Panc1 (cell line): ENCODE measurements around the gene ACTR3. TPM values are rescaled to one million over a fixed set of nuclear protein-coding genes. Genes with fewer than 3 reads are reported as not detected.

Experiments
- ATAC-seq: fragments of 200-7000 bp; cut with Tn5 transposase; 2 replicates; pipeline ENCODE4 v1.9.1; 2020; ENCODE audit warnings: mild to moderate bottlenecking, moderate library complexity
- BruUV-seq: library from RNA; stranded (reverse); fragments of 400-500 nt; replicated peaks from 2 replicates; lab custom pipeline; 2021; lab: Mats Ljungman, UMichigan
- CTCF ChIA-PET: fragments of 300-600 bp; sonication (Branson Sonifier 250); formaldehyde crosslinking; loops from one replicate; lab custom pipeline; 2022; ENCODE audit warnings: antibody characterized with exemption; lab: Charles Lee
- POLR2A ChIA-PET: fragments of 300-600 bp; sonication (Branson Sonifier 250); formaldehyde crosslinking; loops from one replicate; lab custom pipeline; 2022; ENCODE audit warnings: antibody characterized with exemption; lab: Charles Lee
- DNase-seq: peaks from one replicate; pipeline ENCODE4 v3.0.0-alpha.2; 2010; ENCODE audit warnings: low read depth, low spot score
- H3K27ac ChIP-seq: 2 replicates; pipeline ENCODE4 v1.5.1; 2011; ENCODE audit warnings: mild to moderate bottlenecking, low read length, inconsistent platforms
- H3K27me3 ChIP-seq: fragments of 200-500 bp; sonication (Bioruptor generic); 2 replicates; pipeline ENCODE4 v1.6.0; 2014; ENCODE audit warnings: low read length, inconsistent platforms; ENCODE audit not compliant: control insufficient read depth, insufficient read depth
- H3K36me3 ChIP-seq: fragments of 200-500 bp; sonication (Bioruptor generic); 2 replicates; pipeline ENCODE4 v1.5.1; 2014; ENCODE audit warnings: inconsistent platforms, mild to moderate bottlenecking, low read length, moderate library complexity; ENCODE audit not compliant: control insufficient read depth, insufficient read depth
- H3K4me1 ChIP-seq: 2 replicates; pipeline ENCODE4 v1.5.1; 2011; ENCODE audit warnings: inconsistent platforms, mild to moderate bottlenecking, low read length, moderate library complexity; ENCODE audit not compliant: control insufficient read depth, insufficient read depth
- H3K4me3 ChIP-seq, 2 experiments: 2 replicates each; pipeline ENCODE4 v1.5.1; 2011 to 2012; ENCODE audit warnings: low read depth in 2 of 2, low read length in 2 of 2, mild to moderate bottlenecking in 2 of 2, inconsistent platforms in 1 of 2, moderate library complexity in 1 of 2
- H3K9me3 ChIP-seq: fragments of 200-500 bp; sonication (Bioruptor generic); 2 replicates; pipeline ENCODE4 v1.5.1; 2014; ENCODE audit warnings: low read depth, mild to moderate bottlenecking, inconsistent platforms, low read length, moderate library complexity; ENCODE audit not compliant: control insufficient read depth, insufficient read depth
- CTCF ChIP-seq: fragments of 450-650 bp; IDR thresholded peaks from 2 replicates; pipeline ENCODE4 v1.5.1; 2017; ENCODE audit warnings: mild to moderate bottlenecking
- POLR2AphosphoS5 ChIP-seq: IDR thresholded peaks from 2 replicates; pipeline ENCODE4 v1.6.1; 2012; ENCODE audit warnings: mild to moderate bottlenecking, low read depth, low read length, moderate library complexity
- REST ChIP-seq, 2 experiments: IDR thresholded peaks; 2 replicates each; pipeline ENCODE4 v1.6.1; 2011 to 2012; ENCODE audit warnings: low read depth in 2 of 2, control low read depth in 1 of 2, low read length in 1 of 2, mild to moderate bottlenecking in 1 of 2, moderate library complexity in 1 of 2; ENCODE audit not compliant: insufficient read depth in 1 of 2
- SIN3A ChIP-seq: IDR thresholded peaks from 2 replicates; pipeline ENCODE4 v1.6.1; 2012; ENCODE audit warnings: low read depth, mild to moderate bottlenecking, low read length, moderate library complexity, borderline replicate concordance; ENCODE audit not compliant: insufficient read depth
- TCF7L2 ChIP-seq: IDR thresholded peaks from 2 replicates; pipeline ENCODE4 v1.6.1; 2011; ENCODE audit warnings: mild to moderate bottlenecking, low read depth, low read length, inconsistent platforms
- in situ Hi-C: cut with HindIII; loops from 2 replicates; pipeline ENCODE4 v1.10.0; 2016; ENCODE audit warnings: low sequenced_read_pairs, low pct_unique_long_range_greater_than_20kb
- intact Hi-C: fragments of 100-400 bp; cut with micrococcal nuclease; formaldehyde crosslinking; loops from one replicate; pipeline ENCODE4 v1.10.0; 2022; ENCODE audit not compliant: unreplicated experiment
- total RNA-seq: library from RNA; stranded (reverse); gene quantifications from one replicate; pipeline ENCODE4 v1.2.1, GENCODE V29; 2021; ENCODE audit not compliant: unreplicated experiment

ACTR3 gene
- total RNA-seq, 1 experiment from 2014 or later, result 347 TPM

DNA sequence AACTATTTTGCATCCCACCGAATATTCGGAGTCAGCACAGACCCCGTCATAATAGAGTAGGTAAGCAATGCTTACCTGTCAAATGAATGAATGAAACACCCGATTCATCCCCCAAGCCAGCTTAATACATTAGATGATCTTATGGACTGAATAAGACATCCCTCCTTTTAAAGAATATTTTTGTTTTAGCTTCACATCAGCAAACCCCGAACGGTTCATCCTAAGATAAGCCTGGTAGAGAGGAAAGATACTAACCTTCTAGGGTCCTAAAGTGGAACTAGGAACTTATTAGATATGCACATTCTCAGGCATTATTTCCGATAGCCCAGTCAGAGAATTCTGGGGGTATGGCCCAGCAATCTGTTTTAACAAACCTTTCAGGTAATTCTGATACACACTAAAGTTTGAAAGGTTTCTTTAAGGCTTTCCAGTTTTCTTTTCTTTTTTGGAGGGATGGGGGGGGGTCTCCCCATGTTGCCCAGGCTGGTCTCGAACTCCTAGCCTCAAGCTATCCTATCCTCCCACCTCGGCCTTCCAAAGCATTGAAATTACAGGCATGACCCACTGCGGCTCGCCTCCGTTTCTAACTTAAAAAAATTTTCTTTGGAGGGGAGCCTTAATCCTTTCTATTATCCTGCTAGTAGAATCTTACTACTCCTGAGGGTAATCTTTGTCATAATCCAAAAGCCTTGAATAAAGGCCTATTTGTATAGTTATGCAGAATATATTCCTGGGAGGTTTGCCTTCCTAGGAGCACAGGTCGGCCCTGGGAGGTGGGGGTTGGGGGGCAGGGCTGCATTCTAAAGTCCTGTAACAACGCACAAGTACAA lies 1.0 kb upstream of the ACTR3 start:
- TSS peak; percentile 87 for BruUV-seq
- Histone ChIP-seq H3K4me1 (peaks cover 38% of the 10 kb centered on the region), H3K36me3 (no peaks in the 10 kb centered on the region; the same call in 1 of the 2 replicates), H3K27ac (peak overlapping the region; percentile 98), H3K9me3 (no peaks in the 10 kb centered on the region), H3K4me3 (peak overlapping the region; percentile 93 to 96), H3K27me3 (no peaks in the 10 kb centered on the region)
- intact Hi-C loops, result no loop called here
- peak; percentile 40; the same call in 1 of the 2 replicates for ATAC-seq
- CTCF ChIA-PET, result no interaction called here
- no peak for DNase-seq
- POLR2A ChIA-PET, result interaction anchor here (0.8 kb wide), 1 partner anchor 166 kb away, joined by 13 read pairs; no protein-coding TSS in a partner anchor
- no peak for TF ChIP-seq POLR2AphosphoS5
- TF ChIP-seq REST (IDR thresholded peaks at IDR 0.05; ENCODE audit: insufficient read depth in 1 of 2, low read depth in 2 of 2, low read length in 1 of 2), result no peak
- no peak for TF ChIP-seq SIN3A
- in situ Hi-C loops, result no loop called here

- peaks cover 55% of the 10 kb centered on the region for H3K4me1 ChIP-seq
- BruUV-seq, result TSS peak; percentile 70
- in situ Hi-C loops, result no loop called here
- H3K27ac ChIP-seq, result peak overlapping the region; percentile 87
- no peaks in the 10 kb centered on the region for H3K9me3 ChIP-seq
- peak; percentile 59 for ATAC-seq
- CTCF ChIA-PET, result no interaction called here
- H3K27me3 ChIP-seq, result no peaks in the 10 kb centered on the region
- DNase-seq, result no peak
- TF ChIP-seq REST (IDR thresholded peaks at IDR 0.05; ENCODE audit: insufficient read depth in 1 of 2, low read depth in 2 of 2, low read length in 1 of 2) (no peak), SIN3A (peak; percentile 60; the same call in 1 of the 2 replicates), POLR2AphosphoS5 (no peak; the same call in 1 of the 2 replicates), TCF7L2 (no peak), CTCF (no peak)
- POLR2A ChIA-PET, result no interaction called here
- intact Hi-C loops, result no loop called here
- no peaks in the 10 kb centered on the region; the same call in 1 of the 2 replicates for H3K36me3 ChIP-seq
- H3K4me3 ChIP-seq, result peak overlapping the region; percentile 93 to 97
Observed at GRCh38 chr2:113890253-113891235, 655 bp downstream of the ACTR3 start.
